HL-60 (cell line): ENCODE results near the gene CLEC10A.

Experiments
- CTCF ChIP-seq: IDR thresholded peaks from one replicate; pipeline ENCODE4 v1.5.1; 2011; ENCODE audit warnings: low read length, control low read depth, inconsistent platforms; ENCODE audit not compliant: insufficient read depth
- GABPA ChIP-seq: IDR thresholded peaks from 2 replicates; pipeline ENCODE4 v1.6.1; 2012; ENCODE audit warnings: low read depth
- POLR2AphosphoS5 ChIP-seq: IDR thresholded peaks from 2 replicates; pipeline ENCODE4 v1.6.1; 2012; ENCODE audit warnings: low read depth
- REST ChIP-seq: IDR thresholded peaks from 2 replicates; pipeline ENCODE4 v1.6.1; 2012; ENCODE audit warnings: low read depth; ENCODE audit not compliant: insufficient replicate concordance
- SPI1 ChIP-seq: IDR thresholded peaks from 2 replicates; pipeline ENCODE4 v1.6.1; 2012; ENCODE audit warnings: low read depth, mild to moderate bottlenecking, borderline replicate concordance

- TF ChIP-seq CTCF, result no peak
- TF ChIP-seq REST, result no peak
- TF ChIP-seq SPI1, result no peak
- TF ChIP-seq GABPA, result no peak
- TF ChIP-seq POLR2AphosphoS5, result no peak
Measured at GRCh38 chr17:7056386-7056785, 23.7 kb downstream of the CLEC10A start.
